Measurements from ENCODE around the gene PTPRN2.
"Not testable (repeated sequence)": the region's sequence is repeated elsewhere in the genome, so short reads cannot be mapped to it uniquely, and the experiment has no call there.

Gene PTPRN2

GRCh38 chr7:158289231-158289630, 298.4 kb downstream of the PTPRN2 start:
- DNase-seq = no peak

GRCh38 chr7:158286210-158286609, 301.4 kb downstream of the PTPRN2 start:
- no peak for DNase-seq

- DNase-seq = no peak
Observed at GRCh38 chr7:158285383-158285770, 302.2 kb downstream of the PTPRN2 start.

- DNase-seq = no peak
Observed at GRCh38 chr7:158284617-158285382, 302.8 kb downstream of the PTPRN2 start.

- no peak for DNase-seq
Observed at GRCh38 chr7:158284121-158284520, 303.5 kb downstream of the PTPRN2 start.

- DNase-seq = no peak
Observed at GRCh38 chr7:158283016-158283974, 304.3 kb downstream of the PTPRN2 start.

GRCh38 chr7:158282461-158283001, 305.1 kb downstream of the PTPRN2 start:
- no peak for DNase-seq

- no peak for DNase-seq
Observed at GRCh38 chr7:158281441-158281840, 306.2 kb downstream of the PTPRN2 start.

- DNase-seq = no peak
Observed at GRCh38 chr7:158280448-158281144, 307.0 kb downstream of the PTPRN2 start.

- DNase-seq = no peak
Observed at GRCh38 chr7:158279539-158280447, 307.8 kb downstream of the PTPRN2 start.

- no peak for DNase-seq
Observed at GRCh38 chr7:158278745-158279320, 308.8 kb downstream of the PTPRN2 start.

- DNase-seq = no peak
Observed at GRCh38 chr7:158277219-158278141, 310.1 kb downstream of the PTPRN2 start.

GRCh38 chr7:158276414-158277218, 311.0 kb downstream of the PTPRN2 start:
- DNase-seq = no peak

- no peak for DNase-seq
Observed at GRCh38 chr7:158275711-158276413, 311.8 kb downstream of the PTPRN2 start.

- DNase-seq = no peak
Observed at GRCh38 chr7:158274996-158275395, 312.6 kb downstream of the PTPRN2 start.

GRCh38 chr7:158274404-158274811, 313.2 kb downstream of the PTPRN2 start:
- no peak for DNase-seq

- DNase-seq = not testable (repeated sequence)
Observed at GRCh38 chr7:158273756-158274342, 313.8 kb downstream of the PTPRN2 start.

GRCh38 chr7:158273138-158273651, 314.4 kb downstream of the PTPRN2 start:
- no peak for DNase-seq
